PC-3 (cell line): ENCODE data around the gene GNG8.

Experiments used
- CTCF ChIP-seq: fragments of 300-600 bp; sonication (generic); conservative IDR thresholded peaks from 2 replicates; pipeline ENCODE4 v1.5.1; 2017; ENCODE audit warnings: antibody characterized with exemption, low read depth, mild to moderate bottlenecking, low read length
- EZH2 ChIP-seq: fragments of 300-600 bp; sonication (generic); IDR thresholded peaks from one replicate; pipeline ENCODE4 v1.6.1; 2017; ENCODE audit warnings: antibody characterized with exemption, mild to moderate bottlenecking, low read length; ENCODE audit not compliant: unreplicated experiment

- TF ChIP-seq EZH2 (no peak), CTCF (no peak)
These were observed 1.2 kb upstream of the GNG8 start for GRCh38 chr19:46637224-46637623.
